Parathyroid adenoma (tissue), 2 donors: ENCODE results near the gene HJURP.

ENCODE experiments used
- H2AFZ ChIP-seq: fragments of 300-600 bp; sonication (generic); one replicate; pipeline ENCODE4 v1.7.0; 2017; ENCODE audit warnings: antibody characterized with exemption, mild to moderate bottlenecking
- H3K27ac ChIP-seq: fragments of 300-600 bp; sonication (generic); one replicate; pipeline ENCODE4 v1.7.0; 2017
- H3K27me3 ChIP-seq: fragments of 300-600 bp; sonication (generic); one replicate; pipeline ENCODE4 v1.7.0; 2017; ENCODE audit warnings: low read length; ENCODE audit not compliant: control insufficient read depth, insufficient read depth
- H3K36me3 ChIP-seq: fragments of 300-600 bp; sonication (generic); one replicate; pipeline ENCODE4 v1.7.0; 2017; ENCODE audit warnings: low read length; ENCODE audit not compliant: control insufficient read depth, insufficient read depth
- H3K4me1 ChIP-seq: fragments of 300-600 bp; sonication (generic); one replicate; pipeline ENCODE4 v1.7.0; 2017; ENCODE audit warnings: control low read depth
- H3K4me2 ChIP-seq: fragments of 300-600 bp; sonication (generic); one replicate; pipeline ENCODE4 v1.7.0; 2017; ENCODE audit warnings: low read length
- H3K4me3 ChIP-seq: fragments of 300-600 bp; sonication (generic); one replicate; pipeline ENCODE4 v1.7.0; 2017; ENCODE audit warnings: low read depth, low read length
- H3K79me2 ChIP-seq: fragments of 300-600 bp; sonication (generic); one replicate; pipeline ENCODE4 v1.7.0; 2017; ENCODE audit warnings: control low read depth
- H3K9ac ChIP-seq: fragments of 300-600 bp; sonication (generic); one replicate; pipeline ENCODE4 v1.7.0; 2017; ENCODE audit warnings: mild to moderate bottlenecking
- H3K9me3 ChIP-seq: fragments of 300-600 bp; sonication (generic); one replicate; pipeline ENCODE4 v1.7.0; 2017; ENCODE audit warnings: low read length; ENCODE audit not compliant: control insufficient read depth
- CTCF ChIP-seq: fragments of 300-600 bp; sonication (generic); IDR thresholded peaks from one replicate; pipeline ENCODE4 v1.7.0; 2017; ENCODE audit warnings: antibody characterized with exemption, mild to moderate bottlenecking
- donor health status: primary hyperparathyroidism.

Gene HJURP

GRCh38 chr2:233791151-233791882, 63.0 kb downstream of the HJURP start:
- Histone ChIP-seq H3K9me3 (no peaks in the 10 kb centered on the region), H3K36me3 (no peaks in the 10 kb centered on the region), H3K4me2 (no peak overlapping the region), H3K9ac (no peak overlapping the region), H3K4me1 (no peaks in the 10 kb centered on the region), H3K4me3 (no peak overlapping the region), H2AFZ (no peak overlapping the region), H3K27ac (no peak overlapping the region), H3K79me2 (no peaks in the 10 kb centered on the region), H3K27me3 (no peaks in the 10 kb centered on the region)
- TF ChIP-seq CTCF: no peak

GRCh38 chr2:233789554-233789953, 64.8 kb downstream of the HJURP start:
- no peak overlapping the region for H3K9ac ChIP-seq

More at GRCh38 chr2:233789554-233789953, 64.8 kb downstream of the HJURP start:
- Histone ChIP-seq H2AFZ (no peak overlapping the region), H3K4me1 (no peaks in the 10 kb centered on the region), H3K27ac (no peak overlapping the region), H3K79me2 (no peaks in the 10 kb centered on the region), H3K36me3 (no peaks in the 10 kb centered on the region), H3K9me3 (no peaks in the 10 kb centered on the region), H3K27me3 (no peaks in the 10 kb centered on the region), H3K4me3 (no peak overlapping the region), H3K4me2 (no peak overlapping the region)
- no peak for TF ChIP-seq CTCF
